Central memory CD8-positive, alpha-beta T cell (primary cell): Measurements from ENCODE around the gene HS6ST3.

Experiments
- ATAC-seq: fragments of 150-1000 bp; cut with Tn5 transposase; replicated peaks from 2 replicates; pipeline ENCODE4 v1.10.0; 2022; ENCODE audit warnings: mild to moderate bottlenecking, moderate FRiP score, moderate number of reproducible peaks; ENCODE audit not compliant: poor library complexity, severe bottlenecking; ENCODE audit errors: extremely low read depth
- DNase-seq, 2 donors: peaks; one replicate each; pipeline ENCODE4 v3.0.0; 2021; ENCODE audit warnings: low spot score in 2 of 2
- H3K27ac Mint-ChIP-seq: one replicate; pipeline ENCODE4 v1.8.0; 2022; ENCODE audit warnings: low read depth, mild to moderate bottlenecking, moderate library complexity, mixed read lengths
- H3K27me3 Mint-ChIP-seq: one replicate; pipeline ENCODE4 v1.8.0; 2022; ENCODE audit warnings: mixed read lengths
- H3K36me3 Mint-ChIP-seq: one replicate; pipeline ENCODE4 v1.8.0; 2022; ENCODE audit warnings: mild to moderate bottlenecking, moderate library complexity, mixed read lengths; ENCODE audit not compliant: insufficient read depth
- H3K4me1 Mint-ChIP-seq: one replicate; pipeline ENCODE4 v1.8.0; 2022; ENCODE audit warnings: mixed read lengths
- H3K4me3 Mint-ChIP-seq: one replicate; pipeline ENCODE4 v1.8.0; 2022; ENCODE audit warnings: mild to moderate bottlenecking, moderate library complexity, mixed read lengths
- H3K9me3 Mint-ChIP-seq: one replicate; pipeline ENCODE4 v1.8.0; 2022; ENCODE audit warnings: mixed read lengths

Gene HS6ST3

GRCh38 chr13:96793404-96793755 lies 703.5 kb downstream of the HS6ST3 start:
- Mint-ChIP-seq H3K4me3 (no peak overlapping the region), H3K4me1 (no peaks in the 10 kb centered on the region), H3K27ac (no peak overlapping the region), H3K27me3 (no peaks in the 10 kb centered on the region), H3K9me3 (no peaks in the 10 kb centered on the region), H3K36me3 (no peaks in the 10 kb centered on the region)
- ATAC-seq (no peak), DNase-seq (no peak)

- DNase-seq = no peak
- H3K9me3 Mint-ChIP-seq = no peaks in the 10 kb centered on the region
- no peak overlapping the region for H3K27ac Mint-ChIP-seq
- H3K4me3 Mint-ChIP-seq = no peak overlapping the region
- H3K36me3 Mint-ChIP-seq = no peaks in the 10 kb centered on the region
- H3K4me1 Mint-ChIP-seq = no peaks in the 10 kb centered on the region
- no peak for ATAC-seq
- H3K27me3 Mint-ChIP-seq = no peaks in the 10 kb centered on the region
Observed at GRCh38 chr13:96794669-96795068, 704.8 kb downstream of the HS6ST3 start.

- Mint-ChIP-seq H3K4me3 (no peak overlapping the region), H3K36me3 (no peaks in the 10 kb centered on the region), H3K27ac (no peak overlapping the region), H3K9me3 (no peaks in the 10 kb centered on the region), H3K4me1 (no peaks in the 10 kb centered on the region), H3K27me3 (no peaks in the 10 kb centered on the region)
- ATAC-seq (no peak), DNase-seq (no peak)
Observed at GRCh38 chr13:96795670-96796069, 705.8 kb downstream of the HS6ST3 start.

GRCh38 chr13:96796091-96796633 lies 706.3 kb downstream of the HS6ST3 start:
- no peak overlapping the region for H3K4me3 Mint-ChIP-seq
- no peak overlapping the region for H3K27ac Mint-ChIP-seq
- H3K27me3 Mint-ChIP-seq = no peaks in the 10 kb centered on the region
- H3K9me3 Mint-ChIP-seq = peaks cover 4% of the 10 kb centered on the region
- ATAC-seq (no peak), DNase-seq (no peak)
- H3K36me3 Mint-ChIP-seq = no peaks in the 10 kb centered on the region
- no peaks in the 10 kb centered on the region for H3K4me1 Mint-ChIP-seq

GRCh38 chr13:96797136-96797535 lies 707.2 kb downstream of the HS6ST3 start:
- DNase-seq = no peak
- Mint-ChIP-seq H3K27me3 (no peaks in the 10 kb centered on the region), H3K4me3 (no peak overlapping the region), H3K9me3 (peaks cover 5% of the 10 kb centered on the region), H3K36me3 (no peaks in the 10 kb centered on the region), H3K27ac (no peak overlapping the region), H3K4me1 (no peaks in the 10 kb centered on the region)
- no peak for ATAC-seq

GRCh38 chr13:96803456-96804100 lies 713.7 kb downstream of the HS6ST3 start:
- Mint-ChIP-seq H3K4me3 (no peak overlapping the region), H3K9me3 (peaks cover 30% of the 10 kb centered on the region), H3K27me3 (no peaks in the 10 kb centered on the region), H3K4me1 (no peaks in the 10 kb centered on the region), H3K27ac (no peak overlapping the region), H3K36me3 (no peaks in the 10 kb centered on the region)
- no peak for ATAC-seq
- no peak for DNase-seq

GRCh38 chr13:96804174-96804573 lies 714.3 kb downstream of the HS6ST3 start:
- no peak for ATAC-seq
- Mint-ChIP-seq H3K36me3 (no peaks in the 10 kb centered on the region), H3K4me3 (no peak overlapping the region)

GRCh38 chr13:96806746-96807145 lies 716.8 kb downstream of the HS6ST3 start:
- no peaks in the 10 kb centered on the region for H3K4me1 Mint-ChIP-seq
- DNase-seq = no peak
- H3K27ac Mint-ChIP-seq = no peak overlapping the region
- no peaks in the 10 kb centered on the region for H3K36me3 Mint-ChIP-seq
- H3K9me3 Mint-ChIP-seq = peaks cover 28% of the 10 kb centered on the region
- no peak overlapping the region for H3K4me3 Mint-ChIP-seq
- no peaks in the 10 kb centered on the region for H3K27me3 Mint-ChIP-seq
- ATAC-seq = no peak

More at GRCh38 chr13:96804174-96804573, 714.3 kb downstream of the HS6ST3 start:
- no peak overlapping the region for H3K27ac Mint-ChIP-seq
- DNase-seq = no peak
- H3K4me1 Mint-ChIP-seq = no peaks in the 10 kb centered on the region
- no peaks in the 10 kb centered on the region for H3K27me3 Mint-ChIP-seq
- H3K9me3 Mint-ChIP-seq = peaks cover 33% of the 10 kb centered on the region

GRCh38 chr13:96809366-96810096 lies 719.6 kb downstream of the HS6ST3 start:
- Mint-ChIP-seq H3K4me3 (no peak overlapping the region), H3K4me1 (no peaks in the 10 kb centered on the region), H3K9me3 (peaks cover 24% of the 10 kb centered on the region), H3K27me3 (no peaks in the 10 kb centered on the region), H3K36me3 (no peaks in the 10 kb centered on the region), H3K27ac (no peak overlapping the region)
- ATAC-seq = no peak
- DNase-seq = no peak

- Mint-ChIP-seq H3K27ac (no peak overlapping the region), H3K4me3 (no peak overlapping the region), H3K4me1 (no peaks in the 10 kb centered on the region), H3K36me3 (no peaks in the 10 kb centered on the region), H3K9me3 (peaks cover 22% of the 10 kb centered on the region), H3K27me3 (no peaks in the 10 kb centered on the region)
- no peak for ATAC-seq
- DNase-seq = no peak
Observed at GRCh38 chr13:96810104-96810503, 720.2 kb downstream of the HS6ST3 start.

GRCh38 chr13:96811049-96811448 lies 721.1 kb downstream of the HS6ST3 start:
- no peak overlapping the region for H3K27ac Mint-ChIP-seq
- H3K36me3 Mint-ChIP-seq = no peaks in the 10 kb centered on the region
- no peaks in the 10 kb centered on the region for H3K4me1 Mint-ChIP-seq
- no peaks in the 10 kb centered on the region for H3K27me3 Mint-ChIP-seq
- H3K4me3 Mint-ChIP-seq = no peak overlapping the region
- peaks cover 18% of the 10 kb centered on the region for H3K9me3 Mint-ChIP-seq
- ATAC-seq = no peak
- no peak for DNase-seq

- no peaks in the 10 kb centered on the region for H3K36me3 Mint-ChIP-seq
- no peak overlapping the region for H3K4me3 Mint-ChIP-seq
- H3K4me1 Mint-ChIP-seq = no peaks in the 10 kb centered on the region
- H3K27ac Mint-ChIP-seq = no peak overlapping the region
- DNase-seq (no peak), ATAC-seq (no peak)
- H3K9me3 Mint-ChIP-seq = peaks cover 5% of the 10 kb centered on the region
- H3K27me3 Mint-ChIP-seq = no peaks in the 10 kb centered on the region
Observed at GRCh38 chr13:96816261-96816660, 726.4 kb downstream of the HS6ST3 start.

GRCh38 chr13:96816874-96817273 lies 727.0 kb downstream of the HS6ST3 start:
- H3K27me3 Mint-ChIP-seq = no peaks in the 10 kb centered on the region
- no peak overlapping the region for H3K4me3 Mint-ChIP-seq
- no peak overlapping the region for H3K27ac Mint-ChIP-seq
- H3K4me1 Mint-ChIP-seq = no peaks in the 10 kb centered on the region
- peaks cover 5% of the 10 kb centered on the region for H3K9me3 Mint-ChIP-seq
- H3K36me3 Mint-ChIP-seq = no peaks in the 10 kb centered on the region
- DNase-seq (no peak), ATAC-seq (no peak)
